Gastroesophageal sphincter (tissue), 3 donors: ENCODE results near the gene TULP4.

Source experiments
- POLR2A ChIP-seq, 2 donors: fragments of 450-650 bp; IDR thresholded peaks; one replicate each; pipeline ENCODE4 v1.6.1; 2017; ENCODE audit warnings: antibody characterized with exemption in 2 of 2, mild to moderate bottlenecking in 2 of 2, moderate library complexity in 1 of 2
- TF ChIP-seq, protein P1 (sequence below), 4 experiments: fragments of 200-600 bp in 2 of 4; fragments of 450-650 bp in 2 of 4; sonication (generic) in 1 of 4; IDR thresholded peaks; one replicate each; pipeline ENCODE4 v1.5.1; 2017 to 2019; ENCODE audit warnings: antibody characterized with exemption in 4 of 4, mild to moderate bottlenecking in 2 of 4, moderate library complexity in 2 of 4

DNA sequence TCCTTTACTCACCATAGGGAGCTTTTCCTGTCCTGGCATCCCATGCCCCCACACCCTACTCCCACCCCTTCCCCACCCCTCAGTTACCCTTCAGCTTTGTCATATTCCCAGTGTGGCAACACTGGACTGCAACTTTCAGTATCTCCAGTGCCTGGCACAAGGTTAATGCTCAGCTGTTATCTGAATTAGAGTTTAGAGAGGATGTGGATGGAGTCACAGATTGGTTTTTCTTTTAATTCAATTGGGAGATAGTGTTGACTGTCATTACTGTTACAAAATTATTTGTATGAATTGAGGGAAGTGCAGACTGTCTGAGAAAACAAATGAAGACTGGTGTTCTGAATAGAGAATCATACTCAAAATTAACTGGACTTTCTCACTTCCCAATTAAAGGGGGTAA is 89.9 kb downstream of the TULP4 start:
- TF ChIP-seq, protein P1, sequence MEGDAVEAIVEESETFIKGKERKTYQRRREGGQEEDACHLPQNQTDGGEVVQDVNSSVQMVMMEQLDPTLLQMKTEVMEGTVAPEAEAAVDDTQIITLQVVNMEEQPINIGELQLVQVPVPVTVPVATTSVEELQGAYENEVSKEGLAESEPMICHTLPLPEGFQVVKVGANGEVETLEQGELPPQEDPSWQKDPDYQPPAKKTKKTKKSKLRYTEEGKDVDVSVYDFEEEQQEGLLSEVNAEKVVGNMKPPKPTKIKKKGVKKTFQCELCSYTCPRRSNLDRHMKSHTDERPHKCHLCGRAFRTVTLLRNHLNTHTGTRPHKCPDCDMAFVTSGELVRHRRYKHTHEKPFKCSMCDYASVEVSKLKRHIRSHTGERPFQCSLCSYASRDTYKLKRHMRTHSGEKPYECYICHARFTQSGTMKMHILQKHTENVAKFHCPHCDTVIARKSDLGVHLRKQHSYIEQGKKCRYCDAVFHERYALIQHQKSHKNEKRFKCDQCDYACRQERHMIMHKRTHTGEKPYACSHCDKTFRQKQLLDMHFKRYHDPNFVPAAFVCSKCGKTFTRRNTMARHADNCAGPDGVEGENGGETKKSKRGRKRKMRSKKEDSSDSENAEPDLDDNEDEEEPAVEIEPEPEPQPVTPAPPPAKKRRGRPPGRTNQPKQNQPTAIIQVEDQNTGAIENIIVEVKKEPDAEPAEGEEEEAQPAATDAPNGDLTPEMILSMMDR (IDR thresholded peaks at IDR 0.05): no peak
- no peak for TF ChIP-seq POLR2A (IDR thresholded peaks at IDR 0.05)
